HepG2 (cell line): ENCODE measurements around the gene FAM221A. TPM values are rescaled to one million over a fixed set of nuclear protein-coding genes. Genes with fewer than 3 reads are reported as not detected.

ENCODE experiments used
- ATAC-seq: fragments of 200-7000 bp; cut with Tn5 transposase; 3 replicates; pipeline ENCODE4 v1.9.1; 2020; ENCODE audit warnings: mild to moderate bottlenecking, moderate library complexity
- BruUV-seq: library from RNA; stranded (reverse); fragments of 400-500 nt; replicated peaks from 2 replicates; lab custom pipeline; 2021; lab: Mats Ljungman, UMichigan
- CTCF ChIA-PET: fragments of 300-600 bp; formaldehyde crosslinking; extraction: SDS; loops from one replicate; lab custom pipeline; 2021; ENCODE audit warnings: low total read pairs, inconsistent platforms, low intra/inter-chr PET ratio; lab: Yijun Ruan, JAX
- POLR2A ChIA-PET: fragments of 350-600 bp; sonication (Branson Sonifier 250); formaldehyde crosslinking; loops from one replicate; lab custom pipeline; 2020; ENCODE audit warnings: antibody characterized with exemption, inconsistent platforms; lab: Yijun Ruan, JAX
- DNase-seq: peaks from one replicate; pipeline ENCODE4 v3.0.0-alpha.2; 2015; ENCODE audit warnings: low spot score
- FAIRE-seq: peaks from 3 replicates; lab custom pipeline; 2011; peaks lifted over from hg19 to GRCh38; lab: Jason Lieb, UNC
- H2AFZ ChIP-seq: one replicate; pipeline ENCODE4 v1.6.1; 2011; ENCODE audit warnings: low read length, inconsistent platforms
- H3K27ac ChIP-seq: fragments of 300-600 bp; 3 replicates; pipeline ENCODE4 v1.8.0; 2011; ENCODE audit warnings: mixed run types, mild to moderate bottlenecking, mixed read lengths, low read length, inconsistent platforms; ENCODE audit not compliant: insufficient read depth; ENCODE audit errors: extremely low read length
- H3K27me3 ChIP-seq, 2 experiments: fragments of 200-600 bp in 1 of 2; 2 replicates in 1 of 2; 3 replicates in 1 of 2; pipeline versions ENCODE4 v1.6.0 to v1.8.0; 2011; ENCODE audit warnings: low read length in 2 of 2, mild to moderate bottlenecking in 2 of 2, moderate library complexity in 2 of 2, inconsistent platforms in 1 of 2; ENCODE audit not compliant: insufficient read depth in 2 of 2, control insufficient read depth in 1 of 2
- H3K36me3 ChIP-seq, 2 experiments: fragments of 200-600 bp in 1 of 2; replicated peaks in 1 of 2; 2 replicates in 1 of 2; 3 replicates in 1 of 2; pipeline versions ENCODE4 v1.5.1 to v1.8.0; 2011; ENCODE audit warnings: low read length in 2 of 2, inconsistent platforms in 1 of 2; ENCODE audit not compliant: insufficient read depth in 2 of 2, control insufficient read depth in 1 of 2
- H3K4me1 ChIP-seq: 2 replicates; pipeline ENCODE4 v1.5.1; 2012; ENCODE audit warnings: low read length, inconsistent platforms; ENCODE audit not compliant: insufficient read depth
- H3K4me2 ChIP-seq: 2 replicates; pipeline ENCODE4 v1.6.0; 2011; ENCODE audit warnings: low read depth, low read length, inconsistent platforms
- H3K4me3 ChIP-seq, 3 experiments: fragments of 200-600 bp in 1 of 3; sonication (generic), shearing (Covaris generic) in 1 of 3; replicated peaks in 1 of 3; 2 replicates each; pipeline ENCODE4 v1.5.1; 2011 to 2016; ENCODE audit warnings: low read length in 3 of 3, inconsistent platforms in 2 of 3, low read depth in 2 of 3, mild to moderate bottlenecking in 2 of 3, control low read depth in 1 of 3, mixed read lengths in 1 of 3; ENCODE audit not compliant: insufficient read depth in 1 of 3
- H3K79me2 ChIP-seq: one replicate; pipeline ENCODE4 v1.6.1; 2011; ENCODE audit warnings: low read length, inconsistent platforms; ENCODE audit not compliant: insufficient read depth
- H3K9ac ChIP-seq: 2 replicates; pipeline ENCODE4 v1.6.0; 2011; ENCODE audit warnings: mild to moderate bottlenecking, low read depth, low read length, inconsistent platforms; ENCODE audit not compliant: insufficient read depth
- H3K9me3 ChIP-seq: 2 replicates; pipeline ENCODE4 v1.5.1; 2012; ENCODE audit warnings: mild to moderate bottlenecking, low read length
- H4K20me1 ChIP-seq: 2 replicates; pipeline ENCODE4 v1.6.0; 2011; ENCODE audit warnings: inconsistent platforms, mild to moderate bottlenecking, low read length, moderate library complexity; ENCODE audit not compliant: insufficient read depth
- ELF4 ChIP-seq: sonication (generic); formaldehyde crosslinking; IDR thresholded peaks from 2 replicates; pipeline ENCODE4 v1.5.0; 2020; ENCODE audit warnings: missing genetic modification reagents, mild to moderate bottlenecking, moderate library complexity, borderline replicate concordance
- FOSL2 ChIP-seq: sonication (generic); formaldehyde crosslinking; IDR thresholded peaks from 2 replicates; pipeline ENCODE4 v1.4.0; 2020; ENCODE audit warnings: missing genetic modification reagents
- KLF12 ChIP-seq: sonication (generic); formaldehyde crosslinking; IDR thresholded peaks from 2 replicates; pipeline ENCODE4 v1.4.0; 2020; ENCODE audit warnings: missing genetic modification reagents, borderline replicate concordance
- NFYB ChIP-seq: sonication (generic); formaldehyde crosslinking; IDR thresholded peaks from 2 replicates; pipeline ENCODE4 v1.4.0; 2020; ENCODE audit warnings: missing genetic modification reagents
- PHB2 ChIP-seq: fragments of 450-650 bp; IDR thresholded peaks from 2 replicates; pipeline ENCODE4 v1.6.1; 2018; ENCODE audit not compliant: partially characterized antibody
- RAD21 ChIP-seq: fragments of 450-650 bp; formaldehyde crosslinking; IDR thresholded peaks from 2 replicates; pipeline ENCODE4 v1.5.0; 2020; ENCODE audit warnings: mild to moderate bottlenecking
- RFX1 ChIP-seq: fragments of 450-650 bp; IDR thresholded peaks from 2 replicates; pipeline ENCODE4 v1.6.1; 2017
- TBP ChIP-seq: sonication (generic); formaldehyde crosslinking; IDR thresholded peaks from 2 replicates; pipeline ENCODE4 v1.5.0; 2020; ENCODE audit warnings: missing genetic modification reagents
- ZFP36L2 ChIP-seq: sonication (generic); formaldehyde crosslinking; IDR thresholded peaks from 2 replicates; pipeline ENCODE4 v1.4.0; 2020; ENCODE audit warnings: missing genetic modification reagents
- ZNF124 ChIP-seq: sonication (generic); formaldehyde crosslinking; IDR thresholded peaks from 2 replicates; pipeline ENCODE4 v1.4.0; 2020; ENCODE audit warnings: missing genetic modification reagents
- ZNF138 ChIP-seq: sonication (generic); formaldehyde crosslinking; IDR thresholded peaks from 2 replicates; pipeline ENCODE4 v1.5.0; 2020; ENCODE audit warnings: mild to moderate bottlenecking, low read depth, missing genetic modification reagents
- ZNF430 ChIP-seq: sonication (generic); formaldehyde crosslinking; IDR thresholded peaks from 2 replicates; pipeline ENCODE4 v1.9.0; 2021; ENCODE audit warnings: mild to moderate bottlenecking, missing genetic modification reagents
- ZNF619 ChIP-seq: sonication (generic); formaldehyde crosslinking; IDR thresholded peaks from 2 replicates; pipeline ENCODE4 v1.4.0; 2020; ENCODE audit warnings: mild to moderate bottlenecking, missing genetic modification reagents
- ZNF776 ChIP-seq: sonication (generic); formaldehyde crosslinking; IDR thresholded peaks from 2 replicates; pipeline ENCODE4 v1.4.0; 2020; ENCODE audit warnings: mild to moderate bottlenecking, missing genetic modification reagents
- WGBS: methylation state at CpG from one replicate; pipeline ENCODE4 v1.1.6; 2017; ENCODE audit warnings: low lambda C conversion rate; 5-methylcytosine and 5-hydroxymethylcytosine counted together
- in situ Hi-C: cut with HindIII; loops from 2 replicates; pipeline ENCODE4 v1.10.0; 2017; ENCODE audit warnings: low pct_unique_long_range_greater_than_20kb; ENCODE audit not compliant: extremely low pct_ligation_motif_present
- intact Hi-C: fragments of 100-400 bp; cut with micrococcal nuclease; formaldehyde crosslinking; loops from one replicate; pipeline ENCODE4 v1.10.0; 2022; ENCODE audit not compliant: unreplicated experiment
- polyA plus RNA-seq, 8 experiments: library from polyadenylated mRNA; depleted of rRNA in 3 of 8; stranded (reverse) in 7 of 8; unstranded in 1 of 8; fragments of >200 nt; fragmentation: Illumina TruSeq in 4 of 8; extraction: Trizol in 4 of 8; gene quantifications; 2 replicates each; pipeline versions ENCODE4 v1.2.1 to v1.2.3, GENCODE V29; 2011 to 2016; ENCODE audit warnings: low read depth in 4 of 8, missing spikeins in 1 of 8, mixed read lengths in 1 of 8; ENCODE audit not compliant: insufficient read depth in 1 of 8
- total RNA-seq, 5 experiments: library from RNA; depleted of rRNA; stranded (reverse); fragments of >200 nt; fragmentation: Illumina TruSeq; extraction: Trizol; gene quantifications; 2 replicates each; pipeline ENCODE4 v1.2.3, GENCODE V29; 2016; ENCODE audit warnings: low read depth in 1 of 5
- TF ChIP-seq, protein P1 (sequence below): sonication (generic); formaldehyde crosslinking; IDR thresholded peaks from 2 replicates; pipeline ENCODE4 v1.5.0; 2020; ENCODE audit warnings: mild to moderate bottlenecking, missing genetic modification reagents, borderline replicate concordance
- TF ChIP-seq, protein P2 (sequence below): sonication (generic); formaldehyde crosslinking; IDR thresholded peaks from 2 replicates; pipeline ENCODE4 v1.5.0; 2020; ENCODE audit warnings: missing genetic modification reagents
- TF ChIP-seq, protein P3 (sequence below): IDR thresholded peaks from 2 replicates; pipeline ENCODE4 v1.6.1; 2016

Gene FAM221A
- total and polyA plus RNA-seq, 2 of the 13 experiments (the other 11 are each of a cell fraction or from before 2014, with no cell fraction given) = 0.08 TPM; not detected in 1

DNA sequence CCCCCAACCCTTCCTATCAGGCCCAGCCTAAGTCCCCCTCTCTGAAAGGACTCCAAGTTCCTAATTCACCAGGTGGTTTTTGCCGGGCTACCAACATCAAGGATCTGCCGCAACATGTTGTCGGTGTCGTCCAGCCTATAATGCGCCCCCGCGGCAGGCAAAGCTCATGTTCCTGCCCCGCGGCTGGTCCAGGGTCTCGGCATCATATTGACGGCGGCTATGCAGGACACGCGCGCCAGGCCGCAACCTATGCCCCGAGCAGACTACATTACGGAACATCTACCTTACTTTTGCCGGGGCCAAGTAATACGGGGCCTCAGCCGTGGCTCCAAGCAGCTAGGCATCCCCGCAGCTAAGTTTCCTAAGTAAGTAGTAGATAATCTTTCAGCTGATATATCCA, 24.6 kb upstream of the FAM221A start (continued):
- TF ChIP-seq KLF12 (no peak), PHB2 (no peak), ZNF619 (CRISPR knock-in tag) (no peak), FOSL2 (CRISPR knock-in tag) (no peak), ZNF776 (CRISPR knock-in tag) (no peak)

DNA sequence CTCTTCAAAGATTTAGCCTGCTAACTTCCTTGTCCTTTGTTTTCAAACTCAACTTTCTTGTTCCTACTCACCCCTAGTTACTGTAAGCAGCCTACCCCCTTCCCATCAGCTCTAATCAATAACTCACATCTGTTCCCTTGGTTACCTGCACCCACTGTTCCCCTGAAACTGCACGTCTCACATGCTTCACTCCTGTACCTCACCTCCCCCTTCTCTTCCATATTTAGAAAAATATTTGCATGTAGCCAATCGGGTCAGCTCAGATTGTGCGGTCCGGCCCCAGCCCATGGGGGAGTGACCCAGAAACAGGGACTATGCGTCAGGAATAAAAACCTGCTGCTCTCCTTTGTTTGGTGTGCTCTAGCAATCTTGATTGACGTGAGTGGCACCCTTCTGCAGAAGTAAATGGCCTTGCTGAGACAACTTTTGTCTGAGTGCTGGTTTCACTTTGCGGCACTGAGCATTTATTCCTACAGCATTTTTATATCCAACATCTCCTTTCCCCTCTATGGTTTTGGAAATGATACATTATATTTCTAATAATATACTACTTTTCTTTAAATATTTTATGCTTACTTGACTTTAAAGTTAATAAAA, 21.1 kb upstream of the FAM221A start:
- no peak overlapping the region for H2AFZ ChIP-seq
- H3K36me3 ChIP-seq = no peaks in the 10 kb centered on the region
- no peak overlapping the region for H3K4me2 ChIP-seq
- WGBS = 41% methylated on average over 7 of the region's 7 CpGs
- H3K4me1 ChIP-seq = no peaks in the 10 kb centered on the region
- peaks cover 8% of the 10 kb centered on the region for H3K9me3 ChIP-seq
- intact Hi-C loops (loop anchor here (5.0 kb wide), 1 partner anchor 38 kb away; no protein-coding TSS in a partner anchor), in situ Hi-C loops (no loop called here)
- no peak overlapping the region for H3K4me3 ChIP-seq
- no peaks in the 10 kb centered on the region for H4K20me1 ChIP-seq
- ATAC-seq = no peak
- H3K9ac ChIP-seq = no peak overlapping the region
- no peaks in the 10 kb centered on the region for H3K79me2 ChIP-seq
- H3K27ac ChIP-seq = no peak overlapping the region
- POLR2A ChIA-PET = no interaction called here
- H3K27me3 ChIP-seq = peaks cover 0 to 3% of the 10 kb centered on the region in 2 experiments; a peak in 2 of 5 replicates
- BruUV-seq = no TSS peak
- no peak for DNase-seq
- CTCF ChIA-PET = no interaction called here
- no peak for FAIRE-seq
- no peak for TF ChIP-seq ZNF124 (CRISPR knock-in tag)
- TF ChIP-seq, protein P1, sequence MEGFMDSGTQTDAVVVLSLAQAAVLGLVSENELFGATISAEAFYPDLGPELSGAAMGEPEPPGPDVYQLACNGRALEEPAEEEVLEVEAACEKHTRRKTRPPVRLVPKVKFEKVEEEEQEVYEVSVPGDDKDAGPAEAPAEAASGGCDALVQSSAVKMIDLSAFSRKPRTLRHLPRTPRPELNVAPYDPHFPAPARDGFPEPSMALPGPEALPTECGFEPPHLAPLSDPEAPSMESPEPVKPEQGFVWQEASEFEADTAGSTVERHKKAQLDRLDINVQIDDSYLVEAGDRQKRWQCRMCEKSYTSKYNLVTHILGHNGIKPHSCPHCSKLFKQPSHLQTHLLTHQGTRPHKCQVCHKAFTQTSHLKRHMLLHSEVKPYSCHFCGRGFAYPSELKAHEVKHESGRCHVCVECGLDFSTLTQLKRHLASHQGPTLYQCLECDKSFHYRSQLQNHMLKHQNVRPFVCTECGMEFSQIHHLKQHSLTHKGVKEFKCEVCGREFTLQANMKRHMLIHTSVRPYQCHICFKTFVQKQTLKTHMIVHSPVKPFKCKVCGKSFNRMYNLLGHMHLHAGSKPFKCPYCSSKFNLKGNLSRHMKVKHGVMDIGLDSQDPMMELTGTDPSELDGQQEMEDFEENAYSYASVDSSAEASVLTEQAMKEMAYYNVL = no peak
- no peak for TF ChIP-seq ZNF138 (CRISPR knock-in tag)
- no peak for TF ChIP-seq NFYB (CRISPR knock-in tag)
- no peak for TF ChIP-seq RAD21
- no peak for TF ChIP-seq RFX1
- TF ChIP-seq, protein P2, sequence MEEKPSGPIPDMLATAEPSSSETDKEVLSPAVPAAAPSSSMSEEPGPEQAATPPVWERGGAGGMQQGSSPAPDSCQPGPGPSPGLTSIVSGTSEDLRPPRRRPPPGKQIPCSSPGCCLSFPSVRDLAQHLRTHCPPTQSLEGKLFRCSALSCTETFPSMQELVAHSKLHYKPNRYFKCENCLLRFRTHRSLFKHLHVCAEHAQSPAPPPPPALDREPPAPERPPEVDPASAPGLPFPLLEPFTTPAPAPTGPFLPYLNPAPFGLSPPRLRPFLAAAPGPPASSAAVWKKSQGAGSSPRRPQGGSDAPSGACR (CRISPR knock-in tag) = no peak
- TF ChIP-seq ELF4 (CRISPR knock-in tag) = no peak
- TF ChIP-seq TBP (CRISPR knock-in tag) = no peak
- TF ChIP-seq ZFP36L2 (CRISPR knock-in tag) = no peak
- TF ChIP-seq ZNF430 = no peak
- TF ChIP-seq, protein P3, sequence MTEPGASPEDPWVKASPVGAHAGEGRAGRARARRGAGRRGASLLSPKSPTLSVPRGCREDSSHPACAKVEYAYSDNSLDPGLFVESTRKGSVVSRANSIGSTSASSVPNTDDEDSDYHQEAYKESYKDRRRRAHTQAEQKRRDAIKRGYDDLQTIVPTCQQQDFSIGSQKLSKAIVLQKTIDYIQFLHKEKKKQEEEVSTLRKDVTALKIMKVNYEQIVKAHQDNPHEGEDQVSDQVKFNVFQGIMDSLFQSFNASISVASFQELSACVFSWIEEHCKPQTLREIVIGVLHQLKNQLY (CRISPR knock-in tag) = no peak
